Muscle of leg (tissue), 11 donors: ENCODE measurements around the gene TSEN2. TPM values are rescaled to one million over a fixed set of nuclear protein-coding genes. Genes with fewer than 3 reads are reported as not detected.
"Not testable (repeated sequence)": the region's sequence is repeated elsewhere in the genome, so short reads cannot be mapped to it uniquely, and the experiment has no call there.

Experiments used
- DNase-seq: peaks from one replicate; pipeline ENCODE4 v3.0.0; 2013
- H3K27ac ChIP-seq: one replicate; pipeline ENCODE4 v1.5.1; 2013; ENCODE audit warnings: mild to moderate bottlenecking, low read length, control low read depth
- H3K27me3 ChIP-seq: one replicate; pipeline ENCODE4 v1.6.1; 2013; ENCODE audit warnings: low read length; ENCODE audit not compliant: control insufficient read depth, insufficient read depth
- H3K36me3 ChIP-seq: one replicate; pipeline ENCODE4 v1.6.1; 2013; ENCODE audit warnings: low read length; ENCODE audit not compliant: control insufficient read depth, insufficient read depth
- H3K4me1 ChIP-seq: one replicate; pipeline ENCODE4 v1.6.1; 2013; ENCODE audit warnings: low read length; ENCODE audit not compliant: control insufficient read depth, insufficient read depth
- H3K4me3 ChIP-seq: one replicate; pipeline ENCODE4 v1.5.1; 2013; ENCODE audit warnings: low read length, control low read depth
- H3K9me3 ChIP-seq: replicated peaks from 2 replicates; pipeline ENCODE4 v1.6.1; 2013; ENCODE audit warnings: low read depth, low read length; ENCODE audit not compliant: control insufficient read depth
- WGBS: methylation state at CpG from one replicate; pipeline ENCODE4 v1.1.5; 2013; ENCODE audit warnings: missing lambda C conversion rate; ENCODE audit not compliant: insufficient coverage; 5-methylcytosine and 5-hydroxymethylcytosine counted together
- polyA plus RNA-seq, 8 donors: library from polyadenylated mRNA; unstranded; fragments of 120-200 nt; gene quantifications; one replicate each; pipeline versions ENCODE4 v1.2.1 to v1.2.3, GENCODE V29; 2013; ENCODE audit warnings: inconsistent platforms in 1 of 8, low replicate concordance in 1 of 8; ENCODE audit not compliant: insufficient read length in 8 of 8, insufficient read depth in 1 of 8
- total RNA-seq: library from RNA; stranded (reverse); fragments of 120-200 nt; gene quantifications from one replicate; pipeline ENCODE4 v1.2.4, GENCODE V29; 2013

The TSEN2 gene
- total and polyA plus RNA-seq, 9 donors = 7.8 to 16.4 (median 11.2) TPM

GRCh38 chr3:12452361-12453330 lies 31.6 kb upstream of the TSEN2 start:
- DNase-seq = no peak
- Histone ChIP-seq H3K36me3 (no peaks in the 10 kb centered on the region), H3K4me1 (no peaks in the 10 kb centered on the region), H3K27ac (no peak overlapping the region), H3K9me3 (no peaks in the 10 kb centered on the region), H3K27me3 (peaks cover 2% of the 10 kb centered on the region), H3K4me3 (no peak overlapping the region)
- 95% methylated on average over 9 of the region's 12 CpGs for WGBS

- Histone ChIP-seq H3K36me3 (no peaks in the 10 kb centered on the region), H3K4me1 (no peaks in the 10 kb centered on the region), H3K27me3 (no peaks in the 10 kb centered on the region), H3K27ac (no peak overlapping the region), H3K9me3 (no peaks in the 10 kb centered on the region), H3K4me3 (no peak overlapping the region)
- no CpG with 5 or more reads among the region's 6 CpGs for WGBS
- DNase-seq = no peak
Measured at GRCh38 chr3:12454076-12454815, 30.0 kb upstream of the TSEN2 start.

GRCh38 chr3:12454816-12455121 lies 29.5 kb upstream of the TSEN2 start:
- no peak for DNase-seq
- Histone ChIP-seq H3K9me3 (no peaks in the 10 kb centered on the region), H3K4me1 (no peaks in the 10 kb centered on the region), H3K36me3 (no peaks in the 10 kb centered on the region), H3K27me3 (no peaks in the 10 kb centered on the region), H3K27ac (no peak overlapping the region), H3K4me3 (no peak overlapping the region)
- WGBS = no CpG with 5 or more reads among the region's 2 CpGs

- WGBS = 80% methylated on average over 6 of the region's 7 CpGs
- Histone ChIP-seq H3K27ac (no peak overlapping the region), H3K4me3 (no peak overlapping the region), H3K9me3 (no peaks in the 10 kb centered on the region), H3K27me3 (no peaks in the 10 kb centered on the region), H3K4me1 (no peaks in the 10 kb centered on the region), H3K36me3 (no peaks in the 10 kb centered on the region)
- no peak for DNase-seq
Measured at GRCh38 chr3:12455740-12456139, 28.5 kb upstream of the TSEN2 start.

- Histone ChIP-seq H3K27ac (no peak overlapping the region), H3K4me3 (no peak overlapping the region), H3K36me3 (no peaks in the 10 kb centered on the region), H3K9me3 (no peaks in the 10 kb centered on the region), H3K4me1 (no peaks in the 10 kb centered on the region), H3K27me3 (no peaks in the 10 kb centered on the region)
- WGBS = 77% methylated on average over 2 of the region's 3 CpGs
- no peak for DNase-seq
Measured at GRCh38 chr3:12456441-12456840, 27.8 kb upstream of the TSEN2 start.

- not testable (repeated sequence) for H3K4me1 ChIP-seq, H3K9me3 ChIP-seq, H3K4me3 ChIP-seq, H3K27ac ChIP-seq, H3K27me3 ChIP-seq, DNase-seq, H3K36me3 ChIP-seq
- WGBS = 67% methylated on average over 2 of the region's 4 CpGs
Measured at GRCh38 chr3:12457380-12457779, 26.9 kb upstream of the TSEN2 start.

- WGBS = 35% methylated on average over 3 of the region's 8 CpGs
- no peaks in the 10 kb centered on the region for H3K36me3 ChIP-seq
- no peaks in the 10 kb centered on the region for H3K9me3 ChIP-seq
- H3K4me1 ChIP-seq = peaks cover 8% of the 10 kb centered on the region
- H3K4me3 ChIP-seq = no peak overlapping the region
- DNase-seq = no peak
- no peak overlapping the region for H3K27ac ChIP-seq
- no peaks in the 10 kb centered on the region for H3K27me3 ChIP-seq
Measured at GRCh38 chr3:12458901-12459300, 25.4 kb upstream of the TSEN2 start.

GRCh38 chr3:12460127-12460526 lies 24.2 kb upstream of the TSEN2 start:
- 87% methylated on average over 3 of the region's 3 CpGs for WGBS
- no peaks in the 10 kb centered on the region for H3K36me3 ChIP-seq
- H3K9me3 ChIP-seq = no peaks in the 10 kb centered on the region
- H3K4me3 ChIP-seq = no peak overlapping the region
- no peaks in the 10 kb centered on the region for H3K27me3 ChIP-seq
- peaks cover 8% of the 10 kb centered on the region for H3K4me1 ChIP-seq
- H3K27ac ChIP-seq = no peak overlapping the region
- no peak for DNase-seq

GRCh38 chr3:12461097-12461649 lies 23.1 kb upstream of the TSEN2 start:
- Histone ChIP-seq H3K9me3 (no peaks in the 10 kb centered on the region), H3K27me3 (no peaks in the 10 kb centered on the region), H3K27ac (no peak overlapping the region), H3K36me3 (no peaks in the 10 kb centered on the region), H3K4me3 (no peak overlapping the region), H3K4me1 (peaks cover 8% of the 10 kb centered on the region)
- WGBS = 100% methylated on average over 2 of the region's 7 CpGs
- DNase-seq = no peak
